GM18505 (cell line): ENCODE measurements around the gene AIG1.

Experiments
- ATAC-seq: cut with Tn5 transposase; IDR thresholded peaks from one replicate; pipeline ENCODE4 v1.9.1; 2021; ENCODE audit not compliant: unreplicated experiment
- POLR2A ChIP-seq: IDR thresholded peaks from 4 replicates; pipeline ENCODE4 v1.6.1; 2011; ENCODE audit warnings: borderline replicate concordance; ENCODE audit not compliant: insufficient read depth, insufficient read length; ENCODE audit errors: extremely low read depth

The AIG1 gene

GRCh38 chr6:143092768-143093167 lies 32.1 kb downstream of the AIG1 start:
- TF ChIP-seq POLR2A: no peak
- ATAC-seq: no peak

- ATAC-seq: no peak
- no peak for TF ChIP-seq POLR2A
Observed at GRCh38 chr6:143093290-143093689, 32.6 kb downstream of the AIG1 start.

- TF ChIP-seq POLR2A: no peak
- ATAC-seq: no peak
Observed at GRCh38 chr6:143096403-143096802, 35.7 kb downstream of the AIG1 start.

GRCh38 chr6:143097224-143097795 lies 36.6 kb downstream of the AIG1 start:
- ATAC-seq: no peak
- TF ChIP-seq POLR2A: no peak

GRCh38 chr6:143098054-143098671 lies 37.5 kb downstream of the AIG1 start:
- TF ChIP-seq POLR2A: no peak
- ATAC-seq: peak; percentile 95

- no peak for TF ChIP-seq POLR2A
- ATAC-seq: no peak
Observed at GRCh38 chr6:143099647-143100046, 39.0 kb downstream of the AIG1 start.

GRCh38 chr6:143100429-143100828 lies 39.7 kb downstream of the AIG1 start:
- TF ChIP-seq POLR2A: no peak
- ATAC-seq: no peak

GRCh38 chr6:143103916-143104315 lies 43.2 kb downstream of the AIG1 start:
- no peak for ATAC-seq
- TF ChIP-seq POLR2A: no peak

- no peak for ATAC-seq
- no peak for TF ChIP-seq POLR2A
Observed at GRCh38 chr6:143107440-143107839, 46.8 kb downstream of the AIG1 start.

GRCh38 chr6:143107911-143108761 lies 47.4 kb downstream of the AIG1 start:
- ATAC-seq: no peak
- no peak for TF ChIP-seq POLR2A

GRCh38 chr6:143109196-143109595 lies 48.5 kb downstream of the AIG1 start:
- TF ChIP-seq POLR2A: no peak
- no peak for ATAC-seq

- TF ChIP-seq POLR2A: no peak
- no peak for ATAC-seq
Observed at GRCh38 chr6:143110572-143110971, 49.9 kb downstream of the AIG1 start.

- no peak for ATAC-seq
- no peak for TF ChIP-seq POLR2A
Observed at GRCh38 chr6:143110996-143111395, 50.3 kb downstream of the AIG1 start.

- TF ChIP-seq POLR2A: no peak
- ATAC-seq: no peak
Observed at GRCh38 chr6:143111443-143111842, 50.8 kb downstream of the AIG1 start.

GRCh38 chr6:143112084-143112768 lies 51.5 kb downstream of the AIG1 start:
- ATAC-seq: peak; percentile 53
- no peak for TF ChIP-seq POLR2A
